Measurements from ENCODE around the gene C5orf15. TPM values are rescaled to one million over a fixed set of nuclear protein-coding genes. Genes with fewer than 3 reads are reported as not detected.

The C5orf15 gene
- total RNA-seq, result 10 to 100 TPM; 19.2 to 21.3 TPM

GRCh38 chr5:133968204-133968980 lies at the start of gene C5orf15:
Gene C5orf15 (minus strand): TSS chr5:133968625. CDS start chr5:133968584, 41 bp downstream.
- H3K36me3 Mint-ChIP-seq (ENCODE audit: low read depth), result peaks cover 45% of the 10 kb centered on the region
- POLR2A ChIA-PET, result interaction anchor here (0.9 to 1.7 kb wide), 2 partner anchors 178 to 257 kb away, joined by 3 to 6 read pairs; partner anchors contain the start of gene PPP2CA

GRCh38 chr5:134008266-134008749 lies 39.9 kb upstream of the C5orf15 start:
- ATAC-seq, result no peak

More at GRCh38 chr5:133968204-133968980, at the start of gene C5orf15:
- peak within 1 kb of the TSS; percentile 97 for H3K4me3 Mint-ChIP-seq
- peak; percentile 97 for DNase-seq
- no peaks in the 10 kb centered on the region for H3K27me3 Mint-ChIP-seq (ENCODE audit: low read depth)
- peaks cover 51% of the 10 kb centered on the region for H3K4me1 Mint-ChIP-seq (ENCODE audit: low read depth)
- peak; percentile 97 for ATAC-seq
- H3K27ac Mint-ChIP-seq, result peak within 1 kb of the TSS; percentile 96
- CTCF ChIA-PET, result interaction anchor here (1.1 to 2.9 kb wide), 3 partner anchors 12 to 545 kb away, joined by 3 to 31 read pairs (median 3); no protein-coding TSS in a partner anchor
- peaks cover 7% of the 10 kb centered on the region for H3K9me3 Mint-ChIP-seq (ENCODE audit: insufficient read depth)

GRCh38 chr5:134007581-134008265 lies 39.3 kb upstream of the C5orf15 start:
- DNase-seq, result no peak
- ATAC-seq, result no peak
- POLR2A ChIA-PET, result interaction anchor here (0.9 to 1.1 kb wide), 3 partner anchors 9 to 169 kb away, joined by 3 read pairs; partner anchors contain the start of gene SKP1
- CTCF ChIA-PET, result interaction anchor here (1.0 to 2.2 kb wide), 4 partner anchors 11 to 169 kb away, joined by 3 to 10 read pairs (median 8); partner anchors contain the start of gene SKP1
- Mint-ChIP-seq H3K4me3 (no peak overlapping the region), H3K9me3 (ENCODE audit: insufficient read depth) (no peaks in the 10 kb centered on the region), H3K4me1 (ENCODE audit: low read depth) (peaks cover 20% of the 10 kb centered on the region), H3K27me3 (ENCODE audit: low read depth) (peaks cover 5% of the 10 kb centered on the region), H3K36me3 (ENCODE audit: low read depth) (peaks cover 16% of the 10 kb centered on the region), H3K27ac (no peak overlapping the region)

More at GRCh38 chr5:134008266-134008749, 39.9 kb upstream of the C5orf15 start:
- no peak for DNase-seq
- Mint-ChIP-seq H3K4me1 (ENCODE audit: low read depth) (peaks cover 14% of the 10 kb centered on the region), H3K27me3 (ENCODE audit: low read depth) (peaks cover 10% of the 10 kb centered on the region), H3K4me3 (no peak overlapping the region), H3K36me3 (ENCODE audit: low read depth) (peaks cover 12% of the 10 kb centered on the region), H3K9me3 (ENCODE audit: insufficient read depth) (no peaks in the 10 kb centered on the region), H3K27ac (no peak overlapping the region)
- CTCF ChIA-PET, result interaction anchor here (2.0 to 2.2 kb wide), 2 partner anchors 12 to 31 kb away, joined by 10 read pairs; no protein-coding TSS in a partner anchor
- POLR2A ChIA-PET, result interaction anchor here (0.9 kb wide), 1 partner anchor 14 kb away, joined by 3 read pairs; no protein-coding TSS in a partner anchor

DNA sequence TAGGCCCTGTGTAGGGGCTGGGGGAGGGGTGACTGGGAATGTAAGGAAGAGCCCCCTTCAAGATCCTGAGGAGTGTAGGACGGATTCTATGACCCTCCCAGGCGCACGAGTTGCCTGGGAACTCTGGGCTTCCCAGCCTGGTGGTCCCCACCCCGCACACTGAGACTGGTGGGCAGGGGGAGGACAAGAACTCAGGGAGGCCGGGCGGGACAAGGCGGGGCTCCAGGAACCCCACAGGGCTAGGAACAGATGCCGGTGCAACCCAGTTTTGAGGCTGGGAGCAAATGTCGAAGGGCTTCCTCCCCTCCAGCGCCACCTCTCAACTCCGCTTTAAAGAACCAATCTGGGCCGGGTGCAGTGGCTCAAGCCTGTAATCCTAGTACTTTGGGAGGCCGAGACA lies 37.7 kb upstream of the C5orf15 start:
- H3K27me3 Mint-ChIP-seq (ENCODE audit: low read depth), result no peaks in the 10 kb centered on the region
- peaks cover 28% of the 10 kb centered on the region for H3K36me3 Mint-ChIP-seq (ENCODE audit: low read depth)
- ChIA-PET CTCF (interaction anchor here (4.4 kb wide), 1 partner anchor 33 kb away, joined by 38 read pairs; no protein-coding TSS in a partner anchor), POLR2A (no interaction called here)
- peak overlapping the region; percentile 93 for H3K27ac Mint-ChIP-seq
- ATAC-seq, result no peak
- H3K4me3 Mint-ChIP-seq, result peak overlapping the region; percentile 86
- H3K4me1 Mint-ChIP-seq (ENCODE audit: low read depth), result peaks cover 34% of the 10 kb centered on the region
- no peak for DNase-seq
- H3K9me3 Mint-ChIP-seq (ENCODE audit: insufficient read depth), result no peaks in the 10 kb centered on the region

- Mint-ChIP-seq H3K36me3 (ENCODE audit: low read depth) (peaks cover 32% of the 10 kb centered on the region), H3K9me3 (ENCODE audit: insufficient read depth) (no peaks in the 10 kb centered on the region), H3K27ac (peak overlapping the region; percentile 93), H3K4me1 (ENCODE audit: low read depth) (peaks cover 39% of the 10 kb centered on the region), H3K4me3 (peak overlapping the region; percentile 86), H3K27me3 (ENCODE audit: low read depth) (no peaks in the 10 kb centered on the region)
- ATAC-seq (no peak), DNase-seq (no peak)
- CTCF ChIA-PET, result interaction anchor here (0.7 to 4.4 kb wide), 6 partner anchors 9 to 135 kb away, joined by 3 to 38 read pairs (median 6); no protein-coding TSS in a partner anchor
- POLR2A ChIA-PET, result interaction anchor here (0.9 to 1.4 kb wide), 4 partner anchors 38 to 220 kb away, joined by 3 to 7 read pairs (median 4); partner anchors contain the start of gene PPP2CA
Measured at GRCh38 chr5:134005417-134006061, 37.1 kb upstream of the C5orf15 start.

DNA sequence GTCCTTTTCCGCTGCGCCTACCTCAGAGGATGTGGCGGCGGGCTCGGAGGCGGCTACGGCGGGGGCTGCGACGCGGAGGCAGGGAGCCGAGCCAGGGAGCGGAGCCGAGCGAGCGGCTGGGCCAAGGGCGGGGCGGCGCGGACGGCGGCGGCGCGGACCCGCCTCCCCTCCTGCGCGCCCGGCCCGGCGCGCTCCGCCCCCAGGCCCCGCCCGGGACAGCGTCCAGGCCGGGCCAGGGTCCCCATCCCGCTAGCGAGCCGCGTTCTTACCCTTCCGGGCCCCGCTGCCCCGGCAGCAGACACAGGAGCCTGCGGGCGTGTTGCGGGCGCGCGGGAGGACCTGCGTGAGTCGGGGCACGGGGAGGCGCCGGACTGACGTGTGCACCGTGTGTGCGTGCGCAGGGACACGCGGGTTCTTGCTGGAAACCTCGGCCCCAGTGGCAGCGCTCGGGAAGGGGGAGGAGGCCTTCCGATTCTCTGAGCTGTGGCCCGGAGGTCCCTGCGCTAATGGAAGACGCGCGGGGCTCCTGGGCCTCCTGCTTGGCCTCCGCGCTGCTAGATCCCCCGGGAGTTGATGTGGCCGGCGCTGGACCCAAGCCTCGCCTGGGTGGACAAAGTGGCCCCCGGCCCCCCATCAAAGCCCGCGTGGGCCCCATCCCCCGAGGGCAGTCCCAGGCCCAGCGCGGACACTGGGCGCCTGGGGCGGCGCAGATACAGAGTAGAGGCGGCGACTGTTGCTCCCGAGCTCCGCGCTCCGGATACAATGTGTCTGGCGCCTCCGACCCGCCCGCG lies 36.4 kb upstream of the C5orf15 start, which contains the start of gene VDAC1:
TSS of gene VDAC1 (minus strand) at position 350 of the 791 bp plus-strand sequence. CDS start 11,963 bp downstream, outside the sequence.
- DNase-seq (peak; percentile 92), ATAC-seq (peak; percentile 83)
- peak within 1 kb of the TSS; percentile 92 for H3K4me3 Mint-ChIP-seq
- ChIA-PET CTCF (interaction anchor here (0.7 to 4.4 kb wide), 6 partner anchors 8 to 135 kb away, joined by 3 to 38 read pairs (median 6); no protein-coding TSS in a partner anchor), POLR2A (interaction anchor here (0.9 to 1.4 kb wide), 4 partner anchors 38 to 221 kb away, joined by 3 to 7 read pairs (median 4); partner anchors contain the start of gene PPP2CA)
- no peaks in the 10 kb centered on the region for H3K27me3 Mint-ChIP-seq (ENCODE audit: low read depth)
- H3K9me3 Mint-ChIP-seq (ENCODE audit: insufficient read depth), result no peaks in the 10 kb centered on the region
- H3K36me3 Mint-ChIP-seq (ENCODE audit: low read depth), result peaks cover 34% of the 10 kb centered on the region
- H3K27ac Mint-ChIP-seq, result peak within 1 kb of the TSS; percentile 98
- H3K4me1 Mint-ChIP-seq (ENCODE audit: low read depth), result peaks cover 46% of the 10 kb centered on the region

DNA sequence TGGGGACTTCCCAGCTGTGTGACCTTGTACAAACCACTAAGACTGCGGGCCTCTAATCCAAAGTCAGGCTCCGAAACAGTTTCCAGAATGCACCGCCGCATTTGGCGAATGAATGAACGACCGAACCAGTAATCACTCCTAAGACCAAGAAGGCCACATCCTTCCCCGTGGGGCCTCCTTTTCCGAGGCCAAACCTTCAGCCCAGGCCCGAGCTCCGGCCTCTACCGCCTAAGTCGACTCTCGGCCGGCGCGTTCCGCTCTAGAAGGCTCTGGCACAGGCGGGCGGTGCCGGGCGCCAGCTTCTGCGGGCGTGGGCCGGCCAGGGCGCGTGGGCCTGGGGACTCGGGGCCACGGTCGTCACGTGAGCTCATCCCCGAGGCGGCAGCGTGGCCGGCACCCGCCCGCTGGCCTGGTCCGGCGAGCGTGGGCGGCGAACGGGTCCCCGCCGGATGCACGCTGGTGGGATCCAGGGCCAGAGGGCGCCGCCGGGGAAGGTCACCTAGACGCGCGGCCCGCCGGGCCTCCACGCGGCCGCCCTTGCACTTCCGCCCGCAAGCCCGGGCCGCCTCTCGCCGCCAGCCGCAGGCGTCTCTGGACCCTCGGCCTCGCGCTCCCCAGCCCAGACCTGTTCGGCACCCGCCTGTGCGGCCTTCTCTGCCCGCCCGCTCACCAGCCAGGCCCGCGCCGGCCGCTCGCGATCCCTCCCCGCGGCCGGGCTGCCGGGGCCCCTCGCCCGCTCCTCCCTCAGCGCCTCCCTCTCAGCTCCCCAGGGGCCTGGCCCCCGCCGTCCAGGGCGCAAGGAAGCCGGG lies 35.6 kb upstream of the C5orf15 start:
- CTCF ChIA-PET, result interaction anchor here (1.4 to 4.4 kb wide), 6 partner anchors 7 to 136 kb away, joined by 3 to 38 read pairs (median 6); no protein-coding TSS in a partner anchor
- peaks cover 37% of the 10 kb centered on the region for H3K36me3 Mint-ChIP-seq (ENCODE audit: low read depth)
- DNase-seq (peak; percentile 58), ATAC-seq (peak; percentile 23)
- POLR2A ChIA-PET, result interaction anchor here (0.6 to 1.4 kb wide), 6 partner anchors 9 to 221 kb away, joined by 3 to 4 read pairs (median 4); partner anchors contain the start of genes PPP2CA and SKP1
- H3K27me3 Mint-ChIP-seq (ENCODE audit: low read depth), result no peaks in the 10 kb centered on the region
- H3K27ac Mint-ChIP-seq, result peak overlapping the region; percentile 98
- H3K4me3 Mint-ChIP-seq, result peak overlapping the region; percentile 92
- H3K4me1 Mint-ChIP-seq (ENCODE audit: low read depth), result peaks cover 53% of the 10 kb centered on the region
- no peaks in the 10 kb centered on the region for H3K9me3 Mint-ChIP-seq (ENCODE audit: insufficient read depth)

GRCh38 chr5:134003064-134003816 lies 34.8 kb upstream of the C5orf15 start:
- CTCF ChIA-PET, result interaction anchor here (1.4 to 4.4 kb wide), 3 partner anchors 9 to 36 kb away, joined by 3 to 38 read pairs (median 13); no protein-coding TSS in a partner anchor
- no peaks in the 10 kb centered on the region for H3K27me3 Mint-ChIP-seq (ENCODE audit: low read depth)
- POLR2A ChIA-PET, result interaction anchor here (0.6 to 1.2 kb wide), 4 partner anchors 8 to 174 kb away, joined by 4 read pairs; partner anchors contain the start of gene SKP1
- H3K27ac Mint-ChIP-seq, result peak overlapping the region; percentile 98
- ATAC-seq (no peak), DNase-seq (peak; percentile 51)
- H3K36me3 Mint-ChIP-seq (ENCODE audit: low read depth), result peaks cover 37% of the 10 kb centered on the region
- H3K4me3 Mint-ChIP-seq, result peak overlapping the region; percentile 92
- H3K9me3 Mint-ChIP-seq (ENCODE audit: insufficient read depth), result no peaks in the 10 kb centered on the region
- peaks cover 53% of the 10 kb centered on the region for H3K4me1 Mint-ChIP-seq (ENCODE audit: low read depth)

Data from activated CD8-positive, alpha-beta T cell treated with anti-CD3 and anti-CD28 coated beads, Interleukin-2, amount 10 ng/mL, durations not matched to agents 7 days and 5 days (primary cell).